NCI-H524 treated with DMSO at 0.1 percent for 48 hours (cell line): Measurements from ENCODE around the gene RBM22.
"Not testable (repeated sequence)": the region's sequence is repeated elsewhere in the genome, so short reads cannot be mapped to it uniquely, and the experiment has no call there.

ENCODE experiments used
- DNase-seq: peaks from one replicate; lab custom pipeline; 2025; lab: John Stamatoyannopoulos, UW

The RBM22 gene

GRCh38 chr5:150700594-150701377 lies at the start of gene RBM22:
TSS of gene RBM22 (minus strand) at chr5:150701062. CDS start at chr5:150700985, 77 bp downstream.
- DNase-seq = peak; percentile 79

GRCh38 chr5:150750469-150750868 lies 49.6 kb upstream of the RBM22 start:
- DNase-seq = no peak

GRCh38 chr5:150743142-150743488 lies 42.3 kb upstream of the RBM22 start:
- DNase-seq = not testable (repeated sequence)

GRCh38 chr5:150742455-150743141 lies 41.7 kb upstream of the RBM22 start:
- not testable (repeated sequence) for DNase-seq

- DNase-seq = no peak
Measured at GRCh38 chr5:150740992-150741391, 40.1 kb upstream of the RBM22 start.

- DNase-seq = no peak
Measured at GRCh38 chr5:150738862-150739261, 38.0 kb upstream of the RBM22 start.

- DNase-seq = no peak
Measured at GRCh38 chr5:150734579-150735384, 33.9 kb upstream of the RBM22 start.

- DNase-seq = no peak
Measured at GRCh38 chr5:150731669-150732242, 30.9 kb upstream of the RBM22 start.

GRCh38 chr5:150729859-150730258 lies 29.0 kb upstream of the RBM22 start:
- no peak for DNase-seq

GRCh38 chr5:150723845-150724244 lies 23.0 kb upstream of the RBM22 start:
- DNase-seq = no peak

GRCh38 chr5:150710165-150710564 lies 9.3 kb upstream of the RBM22 start:
- no peak for DNase-seq

GRCh38 chr5:150706776-150707390 lies 6.0 kb upstream of the RBM22 start:
- DNase-seq = no peak

- no peak for DNase-seq
Measured at GRCh38 chr5:150703762-150704161, 2.9 kb upstream of the RBM22 start.

GRCh38 chr5:150700246-150700593 lies 642 bp downstream of the RBM22 start:
- DNase-seq = no peak

GRCh38 chr5:150694612-150695011 lies 6.2 kb downstream of the RBM22 start:
- DNase-seq = no peak

- DNase-seq = no peak
Measured at GRCh38 chr5:150692276-150692675, 8.6 kb downstream of the RBM22 start.

- no peak for DNase-seq
Measured at GRCh38 chr5:150690760-150691159, 10.1 kb downstream of the RBM22 start.

GRCh38 chr5:150689120-150689519 lies 11.7 kb downstream of the RBM22 start:
- no peak for DNase-seq

- no peak for DNase-seq
Measured at GRCh38 chr5:150676578-150676977, 24.3 kb downstream of the RBM22 start.

- DNase-seq = no peak
Measured at GRCh38 chr5:150675069-150675468, 25.8 kb downstream of the RBM22 start.

GRCh38 chr5:150674341-150674821 lies 26.5 kb downstream of the RBM22 start:
- no peak for DNase-seq

GRCh38 chr5:150672884-150673275 lies 28.0 kb downstream of the RBM22 start:
- no peak for DNase-seq
